ENCODE results near the gene FAM204A. TPM values are rescaled to one million over a fixed set of nuclear protein-coding genes. Genes with fewer than 3 reads are reported as not detected.

Gene FAM204A
- total and polyA plus RNA-seq, 10 of the 15 experiments (the other 5 are each of a cell fraction or from before 2014, with no cell fraction given): 24.5 to 96.0 (median 67.6) TPM

DNA sequence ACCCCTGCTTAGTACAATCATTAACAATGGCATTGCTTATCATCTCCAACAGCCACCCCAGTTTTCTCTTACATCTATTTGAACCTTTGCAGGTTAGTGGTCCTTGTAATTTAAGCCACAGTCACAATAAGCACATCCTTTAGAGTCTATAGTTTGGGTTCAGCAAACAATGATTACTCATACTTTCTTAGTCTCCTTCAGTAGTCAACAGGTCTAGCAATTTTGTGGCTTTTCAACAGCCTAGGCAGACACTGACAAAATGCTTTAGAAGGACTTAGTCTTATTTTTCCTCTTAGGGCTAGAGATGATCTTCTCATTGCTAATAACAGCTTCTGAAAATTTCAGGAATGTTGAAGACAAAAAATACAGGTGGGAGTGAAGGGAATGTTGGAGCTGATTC is 32.3 kb upstream of the FAM204A start:
- no peaks in the 10 kb centered on the region; a peak in 1 of 4 replicates for H3K27me3 ChIP-seq (replicated peaks in 1 of 2; ENCODE audit: control insufficient read depth in 2 of 2, insufficient read depth in 2 of 2, low read length in 1 of 2)
- ATAC-seq (no peak), FAIRE-seq (no peak), DNase-seq (ENCODE audit: low read depth, low spot score) (no peak)
- SMC1A ChIA-PET (ENCODE audit: uncharacterized antibody, unreplicated experiment): interaction anchor here (0.5 kb wide), 1 partner anchor 577 kb away, joined by 3 read pairs; no protein-coding TSS in a partner anchor
- H3K4me3 ChIP-seq: no peak overlapping the region
- CTCF ChIA-PET: no interaction called here
- no peaks in the 10 kb centered on the region for H3K4me1 ChIP-seq (ENCODE audit: control insufficient read depth, insufficient read depth, low read length)
- H2AFZ ChIP-seq (ENCODE audit: control insufficient read depth, low read depth, low read length): no peak overlapping the region
- no peak overlapping the region for H3K27ac ChIP-seq (ENCODE audit: control insufficient read depth, insufficient read depth)
- H3K9ac ChIP-seq (ENCODE audit: control insufficient read depth, insufficient read depth, low read length): no peak overlapping the region
- H3K4me2 ChIP-seq (ENCODE audit: control insufficient read depth, insufficient read depth): no peak overlapping the region
- in situ Hi-C loops (cut with MboI) (no loop called here), intact Hi-C loops (cut with micrococcal nuclease; ENCODE audit: unreplicated experiment) (no loop called here)
- RAD21 ChIA-PET (ENCODE audit: unreplicated experiment): no interaction called here
- H4K20me1 ChIP-seq (ENCODE audit: control insufficient read depth, insufficient read depth): no peaks in the 10 kb centered on the region
- TF ChIP-seq ETV6 (conservative IDR thresholded peaks at IDR 0.05 in 1 of 2, IDR thresholded peaks at IDR 0.05 in 1 of 2; ENCODE audit: borderline replicate concordance in 1 of 2, low read depth in 1 of 2): no peak
- TF ChIP-seq, protein P1, sequence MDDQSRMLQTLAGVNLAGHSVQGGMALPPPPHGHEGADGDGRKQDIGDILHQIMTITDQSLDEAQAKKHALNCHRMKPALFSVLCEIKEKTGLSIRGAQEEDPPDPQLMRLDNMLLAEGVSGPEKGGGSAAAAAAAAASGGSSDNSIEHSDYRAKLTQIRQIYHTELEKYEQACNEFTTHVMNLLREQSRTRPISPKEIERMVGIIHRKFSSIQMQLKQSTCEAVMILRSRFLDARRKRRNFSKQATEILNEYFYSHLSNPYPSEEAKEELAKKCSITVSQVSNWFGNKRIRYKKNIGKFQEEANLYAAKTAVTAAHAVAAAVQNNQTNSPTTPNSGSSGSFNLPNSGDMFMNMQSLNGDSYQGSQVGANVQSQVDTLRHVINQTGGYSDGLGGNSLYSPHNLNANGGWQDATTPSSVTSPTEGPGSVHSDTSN (IDR thresholded peaks at IDR 0.05; ENCODE audit: insufficient replicate concordance, low read depth, low read length): no peak
- TF ChIP-seq ZZZ3 (IDR thresholded peaks at IDR 0.05; ENCODE audit: control insufficient read depth, insufficient read length, low read depth): no peak
- TF ChIP-seq CHD1 (IDR thresholded peaks at IDR 0.05; ENCODE audit: low read depth, low read length): no peak
- no peak for TF ChIP-seq MYB (IDR thresholded peaks at IDR 0.05; ENCODE audit: borderline replicate concordance, low read depth, low read length)
- no peak for TF ChIP-seq MXI1 (IDR thresholded peaks at IDR 0.05; ENCODE audit: low read depth, low read length)
- TF ChIP-seq, protein P2, sequence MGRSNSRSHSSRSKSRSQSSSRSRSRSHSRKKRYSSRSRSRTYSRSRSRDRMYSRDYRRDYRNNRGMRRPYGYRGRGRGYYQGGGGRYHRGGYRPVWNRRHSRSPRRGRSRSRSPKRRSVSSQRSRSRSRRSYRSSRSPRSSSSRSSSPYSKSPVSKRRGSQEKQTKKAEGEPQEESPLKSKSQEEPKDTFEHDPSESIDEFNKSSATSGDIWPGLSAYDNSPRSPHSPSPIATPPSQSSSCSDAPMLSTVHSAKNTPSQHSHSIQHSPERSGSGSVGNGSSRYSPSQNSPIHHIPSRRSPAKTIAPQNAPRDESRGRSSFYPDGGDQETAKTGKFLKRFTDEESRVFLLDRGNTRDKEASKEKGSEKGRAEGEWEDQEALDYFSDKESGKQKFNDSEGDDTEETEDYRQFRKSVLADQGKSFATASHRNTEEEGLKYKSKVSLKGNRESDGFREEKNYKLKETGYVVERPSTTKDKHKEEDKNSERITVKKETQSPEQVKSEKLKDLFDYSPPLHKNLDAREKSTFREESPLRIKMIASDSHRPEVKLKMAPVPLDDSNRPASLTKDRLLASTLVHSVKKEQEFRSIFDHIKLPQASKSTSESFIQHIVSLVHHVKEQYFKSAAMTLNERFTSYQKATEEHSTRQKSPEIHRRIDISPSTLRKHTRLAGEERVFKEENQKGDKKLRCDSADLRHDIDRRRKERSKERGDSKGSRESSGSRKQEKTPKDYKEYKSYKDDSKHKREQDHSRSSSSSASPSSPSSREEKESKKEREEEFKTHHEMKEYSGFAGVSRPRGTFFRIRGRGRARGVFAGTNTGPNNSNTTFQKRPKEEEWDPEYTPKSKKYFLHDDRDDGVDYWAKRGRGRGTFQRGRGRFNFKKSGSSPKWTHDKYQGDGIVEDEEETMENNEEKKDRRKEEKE (IDR thresholded peaks at IDR 0.05): no peak
- TF ChIP-seq NFYA (IDR thresholded peaks at IDR 0.05; ENCODE audit: borderline replicate concordance, low read depth, low read length): no peak
- TF ChIP-seq, protein P3, sequence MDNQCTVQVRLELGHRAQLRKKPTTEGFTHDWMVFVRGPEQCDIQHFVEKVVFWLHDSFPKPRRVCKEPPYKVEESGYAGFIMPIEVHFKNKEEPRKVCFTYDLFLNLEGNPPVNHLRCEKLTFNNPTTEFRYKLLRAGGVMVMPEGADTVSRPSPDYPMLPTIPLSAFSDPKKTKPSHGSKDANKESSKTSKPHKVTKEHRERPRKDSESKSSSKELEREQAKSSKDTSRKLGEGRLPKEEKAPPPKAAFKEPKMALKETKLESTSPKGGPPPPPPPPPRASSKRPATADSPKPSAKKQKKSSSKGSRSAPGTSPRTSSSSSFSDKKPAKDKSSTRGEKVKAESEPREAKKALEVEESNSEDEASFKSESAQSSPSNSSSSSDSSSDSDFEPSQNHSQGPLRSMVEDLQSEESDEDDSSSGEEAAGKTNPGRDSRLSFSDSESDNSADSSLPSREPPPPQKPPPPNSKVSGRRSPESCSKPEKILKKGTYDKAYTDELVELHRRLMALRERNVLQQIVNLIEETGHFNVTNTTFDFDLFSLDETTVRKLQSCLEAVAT (IDR thresholded peaks at IDR 0.05): no peak
- no peak for TF ChIP-seq SMAD1 (IDR thresholded peaks at IDR 0.05; ENCODE audit: low read depth, partially characterized antibody)
- no peak for TF ChIP-seq EED (IDR thresholded peaks at IDR 0.05; ENCODE audit: low read depth)
- no peak for TF ChIP-seq YBX1 (IDR thresholded peaks at IDR 0.05)
- no peak for TF ChIP-seq BACH1 (IDR thresholded peaks at IDR 0.05; ENCODE audit: borderline replicate concordance)
- TF ChIP-seq NFYB (IDR thresholded peaks at IDR 0.05; ENCODE audit: insufficient read depth, low read depth, low read length): no peak
- TF ChIP-seq IKZF1 (conservative IDR thresholded peaks at IDR 0.05): no peak
- TF ChIP-seq ATF7 (IDR thresholded peaks at IDR 0.05; ENCODE audit: low read depth): no peak
- TF ChIP-seq, protein P4, sequence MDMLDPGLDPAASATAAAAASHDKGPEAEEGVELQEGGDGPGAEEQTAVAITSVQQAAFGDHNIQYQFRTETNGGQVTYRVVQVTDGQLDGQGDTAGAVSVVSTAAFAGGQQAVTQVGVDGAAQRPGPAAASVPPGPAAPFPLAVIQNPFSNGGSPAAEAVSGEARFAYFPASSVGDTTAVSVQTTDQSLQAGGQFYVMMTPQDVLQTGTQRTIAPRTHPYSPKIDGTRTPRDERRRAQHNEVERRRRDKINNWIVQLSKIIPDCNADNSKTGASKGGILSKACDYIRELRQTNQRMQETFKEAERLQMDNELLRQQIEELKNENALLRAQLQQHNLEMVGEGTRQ (IDR thresholded peaks at IDR 0.05; ENCODE audit: borderline replicate concordance, low read depth, low read length): no peak
- no peak for TF ChIP-seq BCL11A (IDR thresholded peaks at IDR 0.05; ENCODE audit: low read depth, low read length)
- TF ChIP-seq, protein P5, sequence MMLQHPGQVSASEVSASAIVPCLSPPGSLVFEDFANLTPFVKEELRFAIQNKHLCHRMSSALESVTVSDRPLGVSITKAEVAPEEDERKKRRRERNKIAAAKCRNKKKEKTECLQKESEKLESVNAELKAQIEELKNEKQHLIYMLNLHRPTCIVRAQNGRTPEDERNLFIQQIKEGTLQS (IDR thresholded peaks at IDR 0.05; ENCODE audit: borderline replicate concordance, extremely low read depth, low read depth, low read length): no peak
- no TSS peak for BruUV-seq (replicated peaks)
- H3K9me3 ChIP-seq (replicated peaks; ENCODE audit: control insufficient read depth, insufficient read depth, low read length): no peaks in the 10 kb centered on the region
- H3K36me3 ChIP-seq (ENCODE audit: control insufficient read depth in 2 of 2, insufficient read depth in 2 of 2, low read length in 1 of 2): no peaks in the 10 kb centered on the region
- no peaks in the 10 kb centered on the region for H3K79me2 ChIP-seq (ENCODE audit: control insufficient read depth, insufficient read depth, low read length)
- POLR2A ChIA-PET: no interaction called here
